ENCODE results near the gene TMEM170A.

GRCh38 chr16:75455677-75456076 is 8.8 kb downstream of the TMEM170A start:
- TF ChIP-seq CTCF (IDR thresholded peaks at IDR 0.05; ENCODE audit: insufficient read depth, low read length, poor library complexity, severe bottlenecking), result no peak
- no peak for TF ChIP-seq EZH2phosphoT487 (conservative IDR thresholded peaks at IDR 0.05; ENCODE audit: low read length)
